Uterus (tissue), 4 donors: ENCODE results near the gene LMNTD1. TPM values are rescaled to one million over a fixed set of nuclear protein-coding genes. Genes with fewer than 3 reads are reported as not detected.

ENCODE experiments used
- DNase-seq, 2 donors: peaks; one replicate each; pipeline ENCODE4 v3.0.0-alpha.2; 2019 to 2020
- H3K27ac ChIP-seq, 2 donors: fragments of 200-600 bp; sonication (generic); 1 replicate in 1 of 2; 2 replicates in 1 of 2; pipeline ENCODE4 v1.5.1; 2016 to 2018
- H3K27me3 ChIP-seq, 2 donors: fragments of 200-600 bp; sonication (generic); one replicate each; pipeline ENCODE4 v1.5.1; 2018 to 2019; ENCODE audit warnings: control low read depth in 1 of 2
- H3K36me3 ChIP-seq, 2 donors: fragments of 200-600 bp; sonication (generic); one replicate each; pipeline ENCODE4 v1.5.1; 2019; ENCODE audit warnings: control low read depth in 1 of 2
- H3K4me1 ChIP-seq, 2 donors: fragments of 200-600 bp; sonication (generic); one replicate each; pipeline ENCODE4 v1.5.1; 2018 to 2019; ENCODE audit warnings: control low read depth in 1 of 2
- H3K4me3 ChIP-seq, 2 donors: fragments of 200-600 bp; sonication (generic); 1 replicate in 1 of 2; 2 replicates in 1 of 2; pipeline ENCODE4 v1.5.1; 2018 to 2019; ENCODE audit warnings: mild to moderate bottlenecking in 1 of 2
- H3K9me3 ChIP-seq, 2 donors: fragments of 200-600 bp; sonication (generic); one replicate each; pipeline ENCODE4 v1.5.1; 2019; ENCODE audit warnings: control low read depth in 1 of 2
- CTCF ChIP-seq, 4 experiments: fragments of 200-600 bp in 2 of 4; fragments of 450-650 bp in 2 of 4; sonication (generic) in 2 of 4; IDR thresholded peaks; one replicate each; pipeline ENCODE4 v1.5.1; 2016 to 2019; ENCODE audit warnings: antibody characterized with exemption in 4 of 4, mild to moderate bottlenecking in 2 of 4, moderate library complexity in 1 of 4
- POLR2A ChIP-seq, 2 donors: fragments of 450-650 bp; IDR thresholded peaks; one replicate each; pipeline ENCODE4 v1.6.1; 2016; ENCODE audit warnings: antibody characterized with exemption in 2 of 2, mild to moderate bottlenecking in 1 of 2, moderate library complexity in 1 of 2
- intact Hi-C: fragments of 100-400 bp; cut with DNase I; formaldehyde crosslinking; loops from one replicate; pipeline ENCODE4 v1.15.1; 2023; ENCODE audit warnings: low total_unique reads
- total RNA-seq, 4 donors: library from RNA; depleted of rRNA in 3 of 4; stranded (reverse); fragments of >200 nt in 3 of 4; gene quantifications; one replicate each; pipeline versions ENCODE4 v1.1.0 to v1.2.4, GENCODE V29; 2014 to 2023
- donor health status: DM: yes; HTN: yes; CAD: no.

The LMNTD1 gene
- total RNA-seq, 4 donors from 2014 or later, result 6.6 TPM; not detected in 3

GRCh38 chr12:25573346-25573745, 20.3 kb upstream of the LMNTD1 start:
- Histone ChIP-seq H3K27ac (no peak overlapping the region), H3K4me1 (no peaks in the 10 kb centered on the region), H3K4me3 (no peak overlapping the region), H3K9me3 (no peaks in the 10 kb centered on the region), H3K36me3 (no peaks in the 10 kb centered on the region), H3K27me3 (no peaks in the 10 kb centered on the region)
- TF ChIP-seq CTCF (IDR thresholded peaks at IDR 0.05) (no peak), POLR2A (IDR thresholded peaks at IDR 0.05) (no peak)
- intact Hi-C loops, result no loop called here
- no peak for DNase-seq

GRCh38 chr12:25570418-25570817, 17.3 kb upstream of the LMNTD1 start:
- intact Hi-C loops, result no loop called here
- TF ChIP-seq POLR2A (IDR thresholded peaks at IDR 0.05), result no peak
- no peak for TF ChIP-seq CTCF (IDR thresholded peaks at IDR 0.05)
- no peaks in the 10 kb centered on the region for H3K36me3 ChIP-seq

GRCh38 chr12:25566202-25566949, 13.3 kb upstream of the LMNTD1 start:
- H3K36me3 ChIP-seq, result no peaks in the 10 kb centered on the region
- intact Hi-C loops, result no loop called here
- H3K9me3 ChIP-seq, result no peaks in the 10 kb centered on the region
- H3K4me1 ChIP-seq, result no peaks in the 10 kb centered on the region
- no peaks in the 10 kb centered on the region for H3K27me3 ChIP-seq
- TF ChIP-seq CTCF (IDR thresholded peaks at IDR 0.05) (no peak), POLR2A (IDR thresholded peaks at IDR 0.05) (no peak)
- DNase-seq, result no peak
- H3K4me3 ChIP-seq, result no peak overlapping the region
- no peak overlapping the region for H3K27ac ChIP-seq

More at GRCh38 chr12:25570418-25570817, 17.3 kb upstream of the LMNTD1 start:
- no peak for DNase-seq
- Histone ChIP-seq H3K4me3 (no peak overlapping the region), H3K4me1 (no peaks in the 10 kb centered on the region), H3K27me3 (no peaks in the 10 kb centered on the region), H3K9me3 (no peaks in the 10 kb centered on the region), H3K27ac (no peak overlapping the region)

GRCh38 chr12:25558586-25558985, 5.5 kb upstream of the LMNTD1 start:
- TF ChIP-seq CTCF (IDR thresholded peaks at IDR 0.05) (no peak), POLR2A (IDR thresholded peaks at IDR 0.05) (no peak)
- intact Hi-C loops, result no loop called here
- DNase-seq, result no peak

GRCh38 chr12:25557830-25558436, 4.8 kb upstream of the LMNTD1 start:
- DNase-seq, result no peak
- TF ChIP-seq CTCF (IDR thresholded peaks at IDR 0.05) (no peak), POLR2A (IDR thresholded peaks at IDR 0.05) (no peak)
- Histone ChIP-seq H3K36me3 (no peaks in the 10 kb centered on the region), H3K27ac (no peak overlapping the region), H3K27me3 (no peaks in the 10 kb centered on the region), H3K4me1 (no peaks in the 10 kb centered on the region), H3K4me3 (no peak overlapping the region), H3K9me3 (no peaks in the 10 kb centered on the region)
- intact Hi-C loops, result no loop called here

More at GRCh38 chr12:25558586-25558985, 5.5 kb upstream of the LMNTD1 start:
- Histone ChIP-seq H3K4me1 (no peaks in the 10 kb centered on the region), H3K27me3 (no peaks in the 10 kb centered on the region), H3K27ac (no peak overlapping the region), H3K36me3 (no peaks in the 10 kb centered on the region), H3K4me3 (no peak overlapping the region), H3K9me3 (no peaks in the 10 kb centered on the region)
